ENCODE results near the gene ACVR1B. TPM values are rescaled to one million over a fixed set of nuclear protein-coding genes. Genes with fewer than 3 reads are reported as not detected.
A peak's percentile ranks its signal among the peaks of the same experiment; 100 is the strongest.

The ACVR1B gene
- total RNA-seq, 4 donors from 2014 or later, result 67.4 to 87.0 (median 80.5) TPM

- intact Hi-C loops (cut with DNase I; ENCODE audit: low total_unique reads), result loop anchor here (5.0 kb wide), 1 partner anchor 55 kb away; no protein-coding TSS in a partner anchor
- 87 to 90% methylated on average over 11 to 12 of the region's 12 CpGs for WGBS, 2 donors
- H3K4me3 ChIP-seq (ENCODE audit: low read depth, poor library complexity, severe bottlenecking), result no peak overlapping the region
- no peak for DNase-seq (ENCODE audit: low spot score in 2 of 2)
- no peak for TF ChIP-seq POLR2A (IDR thresholded peaks at IDR 0.05)
- TF ChIP-seq, protein P1, sequence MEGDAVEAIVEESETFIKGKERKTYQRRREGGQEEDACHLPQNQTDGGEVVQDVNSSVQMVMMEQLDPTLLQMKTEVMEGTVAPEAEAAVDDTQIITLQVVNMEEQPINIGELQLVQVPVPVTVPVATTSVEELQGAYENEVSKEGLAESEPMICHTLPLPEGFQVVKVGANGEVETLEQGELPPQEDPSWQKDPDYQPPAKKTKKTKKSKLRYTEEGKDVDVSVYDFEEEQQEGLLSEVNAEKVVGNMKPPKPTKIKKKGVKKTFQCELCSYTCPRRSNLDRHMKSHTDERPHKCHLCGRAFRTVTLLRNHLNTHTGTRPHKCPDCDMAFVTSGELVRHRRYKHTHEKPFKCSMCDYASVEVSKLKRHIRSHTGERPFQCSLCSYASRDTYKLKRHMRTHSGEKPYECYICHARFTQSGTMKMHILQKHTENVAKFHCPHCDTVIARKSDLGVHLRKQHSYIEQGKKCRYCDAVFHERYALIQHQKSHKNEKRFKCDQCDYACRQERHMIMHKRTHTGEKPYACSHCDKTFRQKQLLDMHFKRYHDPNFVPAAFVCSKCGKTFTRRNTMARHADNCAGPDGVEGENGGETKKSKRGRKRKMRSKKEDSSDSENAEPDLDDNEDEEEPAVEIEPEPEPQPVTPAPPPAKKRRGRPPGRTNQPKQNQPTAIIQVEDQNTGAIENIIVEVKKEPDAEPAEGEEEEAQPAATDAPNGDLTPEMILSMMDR (IDR thresholded peaks at IDR 0.05), result no peak
Measured at GRCh38 chr12:52027085-52027843, 75.8 kb downstream of the ACVR1B start.

DNA sequence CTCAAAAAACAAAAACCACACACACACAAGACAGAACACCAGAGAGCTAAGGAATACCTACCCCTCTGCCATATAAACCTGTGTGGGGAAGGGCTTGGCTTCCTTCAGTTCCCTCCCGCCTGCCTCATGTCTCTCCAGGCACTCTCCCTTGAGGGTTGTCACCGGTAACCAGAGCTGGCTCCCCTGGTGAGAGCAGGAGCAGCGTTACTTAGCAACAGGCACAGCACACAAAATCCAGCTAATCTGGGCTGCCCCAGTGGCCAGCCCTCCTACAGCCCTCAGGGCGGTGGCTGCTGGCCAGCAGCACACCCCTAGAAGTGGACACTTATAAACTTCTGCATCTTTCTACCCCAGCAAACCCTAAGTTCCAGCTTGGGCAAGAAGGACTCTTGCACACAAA lies 78.2 kb downstream of the ACVR1B start:
- DNase-seq (ENCODE audit: low spot score in 2 of 2), result no peak
- H3K4me3 ChIP-seq (ENCODE audit: low read depth, poor library complexity, severe bottlenecking), result no peak overlapping the region
- TF ChIP-seq POLR2A (IDR thresholded peaks at IDR 0.05), result no peak
- TF ChIP-seq, protein P1 (IDR thresholded peaks at IDR 0.05), result no peak
- 53 to 61% methylated on average over 4 of the region's 4 CpGs for WGBS, 2 donors
- intact Hi-C loops (cut with DNase I; ENCODE audit: low total_unique reads), result loop anchor here (5.0 kb wide), 1 partner anchor 53 kb away; no protein-coding TSS in a partner anchor

GRCh38 chr12:52032446-52032803 lies 80.9 kb downstream of the ACVR1B start:
- 4 to 5% methylated on average over 5 of the region's 5 CpGs for WGBS, 2 donors
- DNase-seq (ENCODE audit: low spot score in 2 of 2), result peak; percentile 86 to 94
- intact Hi-C loops (cut with DNase I; ENCODE audit: low total_unique reads), result no loop called here
- no peak for TF ChIP-seq POLR2A (IDR thresholded peaks at IDR 0.05)
- TF ChIP-seq, protein P1 (IDR thresholded peaks at IDR 0.05), result no peak
- no peak overlapping the region for H3K4me3 ChIP-seq (ENCODE audit: low read depth, poor library complexity, severe bottlenecking)

GRCh38 chr12:52032804-52033445 lies 81.4 kb downstream of the ACVR1B start:
- intact Hi-C loops (cut with DNase I; ENCODE audit: low total_unique reads), result no loop called here
- 0 to 1% methylated on average over 16 to 40 of the region's 48 CpGs for WGBS, 2 donors
- no peak overlapping the region for H3K4me3 ChIP-seq (ENCODE audit: low read depth, poor library complexity, severe bottlenecking)
- DNase-seq (ENCODE audit: low spot score in 2 of 2), result peak; percentile 96 to 99
- peak in 1 of 2 donors; percentile 4 for TF ChIP-seq POLR2A (IDR thresholded peaks at IDR 0.05)
- TF ChIP-seq, protein P1 (IDR thresholded peaks at IDR 0.05), result no peak

- 58 to 61% methylated on average over 13 of the region's 13 CpGs for WGBS, 2 donors
- peak in 1 of 2 donors; percentile 89 for DNase-seq (ENCODE audit: low spot score in 2 of 2)
- intact Hi-C loops (cut with DNase I; ENCODE audit: low total_unique reads), result no loop called here
- TF ChIP-seq, protein P1 (IDR thresholded peaks at IDR 0.05), result no peak
- TF ChIP-seq POLR2A (IDR thresholded peaks at IDR 0.05), result no peak
- H3K4me3 ChIP-seq (ENCODE audit: low read depth, poor library complexity, severe bottlenecking), result no peak overlapping the region
Measured at GRCh38 chr12:52033446-52034140, 82.1 kb downstream of the ACVR1B start.
